GM18907 (cell line): ENCODE results near the gene LRRC49.

Experiments used
- ATAC-seq: cut with Tn5 transposase; IDR thresholded peaks from one replicate; pipeline ENCODE4 v1.9.1; 2021; ENCODE audit warnings: mild to moderate bottlenecking, moderate library complexity; ENCODE audit not compliant: unreplicated experiment

Gene LRRC49

DNA sequence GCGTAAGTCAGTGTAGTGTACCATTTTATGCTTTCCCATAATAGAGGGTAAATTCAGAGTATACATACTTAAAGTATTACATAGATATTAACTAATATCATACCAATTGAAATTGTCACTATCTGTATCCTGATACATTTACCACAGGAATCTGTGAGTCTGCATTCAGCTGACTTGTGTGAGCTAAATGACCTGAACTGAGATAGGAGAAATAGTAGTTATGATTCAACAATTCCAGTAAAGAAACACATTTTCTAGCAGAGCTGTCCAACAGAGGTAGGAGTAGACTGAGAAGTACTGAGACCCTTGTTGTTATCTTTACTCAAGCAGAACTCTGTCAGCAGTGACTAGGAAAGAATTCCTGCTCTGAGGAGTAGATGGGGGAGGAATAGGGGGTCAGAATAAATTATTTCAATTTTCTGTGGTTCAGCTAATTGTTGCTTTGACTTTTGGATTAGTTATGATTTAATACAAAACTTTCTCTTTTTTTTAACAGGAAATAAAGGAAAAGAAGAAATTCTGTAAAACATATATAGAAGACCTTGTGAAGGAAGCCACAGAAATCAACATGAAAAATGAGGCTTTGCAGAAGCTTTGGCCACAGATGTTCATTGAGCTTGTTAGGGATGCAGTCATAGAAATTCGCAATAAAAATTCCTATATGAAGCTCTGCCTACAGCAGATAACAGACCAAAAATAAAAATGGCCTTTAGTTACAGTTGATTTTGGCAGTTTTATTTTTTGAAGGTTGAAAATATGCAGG, 156.5 kb downstream of the LRRC49 start:
- ATAC-seq, result no peak

DNA sequence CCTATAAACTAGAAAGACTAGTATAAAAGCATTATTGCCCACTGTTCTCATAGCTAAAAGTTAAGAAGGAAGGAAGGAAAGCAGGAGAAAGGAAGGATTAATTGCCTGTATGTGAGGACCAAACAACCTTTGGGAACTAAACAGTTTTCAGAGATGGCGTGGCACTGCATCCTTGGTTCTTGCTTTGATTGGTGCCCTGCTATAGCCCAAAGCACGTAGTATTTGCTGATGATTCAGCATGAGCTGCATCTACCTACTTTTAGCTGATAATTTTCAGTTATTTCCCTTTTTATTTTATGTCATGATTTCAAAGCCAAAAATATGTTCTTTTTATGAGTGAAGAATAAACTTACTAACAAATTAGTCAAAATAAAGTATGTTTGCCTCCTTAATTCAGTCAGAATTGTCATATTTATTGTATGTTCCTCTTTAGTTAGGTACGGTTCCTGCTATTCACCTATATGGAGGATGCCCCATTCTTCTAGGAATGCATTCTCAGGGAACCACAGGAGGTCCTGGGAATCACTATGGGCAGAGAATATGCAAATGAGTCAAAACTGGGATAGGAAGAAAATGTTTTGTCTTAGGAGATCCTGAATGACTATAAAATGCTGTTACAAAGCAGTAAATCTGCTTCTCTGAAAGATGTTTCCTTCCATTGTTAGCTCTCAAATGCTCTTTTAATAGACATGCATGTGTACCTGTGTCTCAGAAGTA, 157.2 kb downstream of the LRRC49 start:
- ATAC-seq, result no peak

DNA sequence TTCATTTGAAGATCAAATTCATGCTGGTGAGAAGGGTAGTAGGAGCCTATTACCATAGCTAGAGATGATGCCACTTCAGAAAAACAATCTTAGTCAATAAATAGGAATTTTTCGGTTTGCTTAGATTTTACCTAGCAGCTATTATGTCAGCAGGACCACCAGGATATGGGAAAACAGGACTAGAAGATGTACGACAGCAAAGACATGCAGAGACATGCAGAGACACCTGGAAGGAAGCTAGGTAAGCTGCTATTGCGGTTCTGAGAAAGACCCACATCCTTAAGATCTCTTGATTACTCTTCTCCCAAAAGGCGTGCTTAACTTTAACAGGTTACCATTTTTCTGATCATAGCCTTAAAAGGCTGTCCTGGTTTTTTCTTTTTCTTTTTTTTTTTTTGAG, 157.8 kb downstream of the LRRC49 start:
- ATAC-seq, result no peak

DNA sequence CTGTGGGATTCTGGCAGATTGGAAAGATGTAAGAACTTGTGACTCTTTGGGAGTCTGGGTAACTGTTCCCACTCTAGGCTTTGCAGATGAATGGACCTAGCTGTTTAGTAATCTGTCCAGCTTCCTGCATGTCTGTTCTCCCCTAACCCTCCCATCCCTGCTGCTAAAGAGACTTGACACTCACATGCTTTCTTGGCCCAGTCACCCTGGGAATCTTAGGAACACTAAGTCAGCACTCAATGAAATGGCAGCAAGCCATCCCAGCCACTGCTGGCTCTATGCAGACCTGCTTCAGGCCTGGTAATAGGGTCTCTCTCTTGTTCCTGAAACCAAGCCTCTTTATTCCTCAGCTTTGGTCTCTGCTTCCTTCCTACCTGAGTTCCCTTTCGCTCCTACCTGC, 158.9 kb downstream of the LRRC49 start:
- no peak for ATAC-seq

GRCh38 chr15:71052356-71052755, 159.7 kb downstream of the LRRC49 start:
- no peak for ATAC-seq

GRCh38 chr15:71054286-71054952, 161.8 kb downstream of the LRRC49 start:
- no peak for ATAC-seq

DNA sequence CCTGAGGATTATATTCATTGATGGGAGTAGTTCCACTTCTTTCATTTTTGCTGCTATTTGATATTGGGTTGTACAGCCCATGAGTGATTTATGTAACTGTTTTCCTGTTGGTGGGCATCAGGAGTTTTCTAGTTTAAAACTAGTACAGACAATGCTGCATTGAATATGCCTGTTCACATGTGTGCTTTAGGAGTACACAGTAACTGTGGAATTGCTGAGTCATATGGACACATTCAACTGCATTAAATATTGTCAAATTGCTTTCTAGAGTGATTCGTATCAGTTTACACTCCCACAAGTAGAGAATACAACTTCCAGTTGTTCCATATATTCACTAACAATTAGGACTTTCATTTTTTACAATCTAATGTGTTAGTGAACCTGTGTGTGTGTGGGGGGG, 162.8 kb downstream of the LRRC49 start:
- no peak for ATAC-seq

- ATAC-seq, result no peak
These were observed 163.5 kb downstream of the LRRC49 start for GRCh38 chr15:71056111-71056510.

DNA sequence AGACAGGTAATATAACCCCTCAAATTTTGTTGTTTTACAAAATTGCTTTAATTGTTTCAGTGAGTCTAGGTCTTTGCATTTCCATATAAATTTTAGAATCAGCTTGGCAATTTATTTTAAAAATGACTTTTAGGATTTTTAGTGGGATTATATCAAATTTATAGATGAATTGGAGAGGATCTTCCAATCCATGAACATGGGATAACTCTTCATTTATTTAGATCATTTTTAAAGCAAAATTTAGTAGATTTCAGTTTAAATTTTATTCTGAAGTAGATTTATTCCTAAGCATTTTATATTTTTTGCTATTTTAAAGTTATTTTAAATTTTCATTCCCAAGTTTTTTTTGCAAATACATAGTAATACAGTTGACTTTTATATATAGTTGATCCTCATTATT, 164.5 kb downstream of the LRRC49 start:
- no peak for ATAC-seq

GRCh38 chr15:71057581-71057980, 165.0 kb downstream of the LRRC49 start:
- no peak for ATAC-seq

DNA sequence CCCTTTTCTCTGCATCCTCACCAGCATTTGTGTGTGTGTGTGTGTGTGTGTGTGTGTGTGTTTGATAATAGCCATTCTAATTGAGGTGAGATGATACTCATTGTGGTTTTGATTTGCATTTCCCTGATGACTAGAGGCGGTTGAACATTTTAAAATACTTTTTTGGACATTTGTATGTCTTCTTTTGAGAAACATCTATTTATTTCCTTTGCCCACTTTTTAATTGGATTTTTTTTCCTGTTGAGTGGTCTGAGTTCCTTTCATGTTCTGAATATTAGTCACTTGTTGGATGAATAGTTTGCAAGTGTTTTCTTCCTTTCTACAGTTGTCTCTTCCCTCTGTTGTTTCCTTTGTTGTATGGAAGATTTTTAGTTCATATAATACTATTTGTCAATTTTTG, 168.4 kb downstream of the LRRC49 start:
- no peak for ATAC-seq

DNA sequence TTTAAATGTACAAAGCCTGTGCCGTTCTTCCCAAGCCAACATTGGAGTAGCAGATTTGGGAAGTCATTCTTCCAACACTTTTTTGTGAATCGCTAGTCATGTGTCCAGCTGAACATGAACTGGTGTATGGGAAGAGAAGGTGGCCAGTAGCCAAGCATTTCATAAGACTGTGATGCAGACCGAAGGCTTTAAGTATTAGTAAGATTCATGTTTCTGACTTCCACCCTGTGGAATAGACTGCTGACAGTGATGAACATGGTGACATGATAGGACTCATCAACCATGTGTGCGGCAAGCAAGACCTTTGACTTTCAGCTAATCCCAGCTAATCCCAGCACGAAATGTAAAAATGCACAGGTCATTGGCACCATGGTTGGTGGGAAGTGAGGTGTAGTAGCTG, 174.4 kb downstream of the LRRC49 start:
- ATAC-seq, result no peak

DNA sequence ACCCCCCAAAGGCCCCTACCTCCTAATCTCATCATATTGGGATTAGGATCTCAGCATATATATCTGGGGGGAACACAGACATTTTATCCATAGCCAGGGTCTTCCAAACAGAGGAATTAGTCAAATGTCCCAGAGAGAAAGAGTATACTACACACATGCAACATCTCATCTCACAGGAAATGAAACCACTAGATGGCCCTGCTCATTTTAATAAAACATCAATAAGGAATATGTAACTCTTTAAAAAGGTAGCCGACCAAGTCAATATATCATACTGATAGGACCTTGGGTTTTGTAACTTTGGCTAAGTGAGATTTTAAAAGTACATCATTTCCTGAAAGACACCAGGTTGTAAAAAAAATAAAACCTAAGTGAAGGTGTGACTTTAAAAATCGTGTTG, 177.1 kb downstream of the LRRC49 start:
- no peak for ATAC-seq

DNA sequence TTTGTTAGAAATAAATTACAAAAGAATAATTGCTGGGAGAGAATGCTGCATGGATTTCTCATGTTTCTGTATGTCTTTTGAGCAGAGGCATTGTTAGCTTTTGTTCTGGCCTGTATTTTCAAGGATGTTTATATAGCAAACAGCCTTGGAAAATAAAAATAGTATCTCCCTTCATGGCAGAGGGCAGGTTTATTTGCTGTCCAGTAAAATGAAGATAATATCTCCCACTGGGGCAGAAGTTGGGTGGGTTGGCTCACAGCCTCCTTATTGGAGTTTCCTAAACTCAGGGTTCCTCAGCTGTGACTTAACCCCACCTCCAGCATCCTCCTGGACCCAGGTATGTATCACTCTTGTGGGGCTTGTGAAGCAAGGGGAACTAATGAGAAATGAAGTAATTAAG, 178.9 kb downstream of the LRRC49 start:
- no peak for ATAC-seq

DNA sequence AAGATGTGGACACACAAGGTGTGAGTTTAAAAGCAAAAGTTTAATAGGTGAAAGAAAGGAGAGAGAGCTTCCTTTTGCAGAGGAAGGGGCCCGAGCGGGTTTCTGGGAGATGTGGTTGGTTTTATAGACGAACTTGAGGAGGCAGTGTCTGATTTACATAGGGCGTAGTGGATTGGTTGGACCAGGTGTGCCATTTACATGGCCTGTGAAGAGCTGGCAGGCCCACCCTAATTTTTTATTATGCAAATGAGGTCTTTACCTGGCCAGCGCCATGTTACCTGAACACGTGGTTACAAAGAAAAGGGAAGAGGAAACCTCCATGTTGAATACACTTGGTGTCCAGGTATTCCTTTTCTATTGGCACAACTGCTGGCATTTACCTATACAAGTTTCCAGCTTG, 179.8 kb downstream of the LRRC49 start:
- ATAC-seq, result no peak

DNA sequence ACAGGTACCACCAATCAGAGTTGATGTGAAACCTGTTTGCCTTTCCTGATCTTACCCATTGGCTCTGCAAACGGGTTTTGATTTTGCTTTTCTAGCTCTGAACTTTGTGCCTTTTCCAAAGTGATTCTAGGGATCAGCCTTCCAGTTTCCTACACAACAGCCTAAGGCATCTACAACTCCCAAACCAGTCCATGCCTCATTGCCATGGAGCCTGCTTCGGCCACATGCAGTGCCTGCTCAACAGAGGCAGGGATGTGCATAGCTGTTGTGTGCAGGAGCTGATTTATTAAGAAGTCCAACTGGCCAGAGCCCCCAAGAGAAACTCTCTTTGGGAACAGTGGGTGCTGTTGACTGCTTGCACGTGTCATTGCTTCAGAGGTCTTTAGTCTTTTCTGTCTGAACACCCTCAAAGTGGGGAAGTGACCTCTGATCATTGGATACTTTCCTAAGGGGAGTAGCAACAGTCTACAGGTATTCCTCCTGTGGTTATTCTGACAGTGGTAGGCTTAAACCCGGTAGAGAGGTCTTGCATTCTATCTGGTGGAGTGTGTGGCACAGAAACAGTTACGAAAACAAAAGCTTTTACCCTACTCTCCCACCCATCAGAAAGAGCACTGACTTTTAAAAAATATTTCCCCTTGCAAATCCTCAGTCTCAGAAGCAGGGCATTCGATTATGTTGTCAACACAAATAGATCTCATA, 186.0 kb downstream of the LRRC49 start:
- ATAC-seq, result no peak

DNA sequence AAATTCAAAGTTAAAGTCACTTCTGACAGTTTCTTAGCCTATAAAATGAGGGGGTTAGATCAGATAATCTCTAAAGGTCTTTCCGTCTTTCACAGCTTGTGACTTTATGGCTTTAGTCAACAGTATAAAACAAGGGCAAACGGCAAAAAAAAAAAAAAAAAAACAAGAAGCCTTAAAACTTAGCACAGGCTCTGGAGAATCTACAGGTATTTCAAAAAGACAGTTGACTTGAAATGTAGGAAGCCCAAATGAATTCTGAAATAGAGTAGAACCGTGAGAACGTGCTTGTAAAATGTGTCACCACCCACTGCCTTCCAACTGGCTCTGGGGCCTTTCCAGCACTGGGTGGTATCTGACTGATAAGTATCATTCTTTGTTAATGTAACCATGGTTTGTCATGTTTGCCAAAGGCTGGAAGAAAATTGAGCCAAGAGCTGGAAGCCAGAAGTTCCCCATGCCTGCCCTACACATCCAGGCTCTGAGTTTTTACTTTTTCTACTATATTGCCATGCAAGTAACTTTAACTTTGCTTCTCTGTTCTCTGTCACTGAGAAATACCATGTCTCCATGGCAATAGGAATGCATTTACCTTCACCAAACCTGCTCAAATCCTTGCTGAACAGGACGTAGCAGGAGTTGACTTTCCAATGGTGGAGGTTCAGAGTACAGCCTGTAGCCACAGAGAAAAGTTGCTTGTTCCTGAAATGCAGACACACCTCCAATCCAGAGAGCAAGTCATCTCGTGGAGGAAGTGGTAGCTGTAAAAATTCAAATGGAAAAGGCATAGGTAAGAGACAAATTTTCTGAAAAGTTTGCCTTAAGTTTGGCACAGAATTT, 186.8 kb downstream of the LRRC49 start:
- ATAC-seq, result no peak

GRCh38 chr15:71080166-71080565, 187.5 kb downstream of the LRRC49 start:
- ATAC-seq, result no peak

GRCh38 chr15:71080705-71081104, 188.1 kb downstream of the LRRC49 start:
- no peak for ATAC-seq

- ATAC-seq, result no peak
These were observed 190.2 kb downstream of the LRRC49 start for GRCh38 chr15:71082803-71083202.

- no peak for ATAC-seq
These were observed 190.7 kb downstream of the LRRC49 start for GRCh38 chr15:71083349-71083748.
